Upper lobe of right lung (tissue), 1 donor: ENCODE measurements around the gene RAB3A. TPM values are rescaled to one million over a fixed set of nuclear protein-coding genes. Genes with fewer than 3 reads are reported as not detected.

Experiments used
- ATAC-seq: fragments of 200-7000 bp; cut with Tn5 transposase; one replicate; pipeline ENCODE4 v1.9.1; 2020; ENCODE audit warnings: mild to moderate bottlenecking, moderate library complexity
- DNase-seq: peaks from one replicate; pipeline ENCODE4 v3.0.0-alpha.2; 2020
- H3K27ac ChIP-seq: fragments of 200-600 bp; one replicate; pipeline ENCODE4 v1.8.0; 2022
- H3K27me3 ChIP-seq: fragments of 200-600 bp; one replicate; pipeline ENCODE4 v1.8.0; 2022; ENCODE audit warnings: mild to moderate bottlenecking
- H3K36me3 ChIP-seq: fragments of 200-600 bp; one replicate; pipeline ENCODE4 v1.8.0; 2022
- H3K4me1 ChIP-seq: fragments of 200-600 bp; one replicate; pipeline ENCODE4 v1.8.0; 2022
- H3K4me3 ChIP-seq: fragments of 200-600 bp; one replicate; pipeline ENCODE4 v1.8.0; 2022; ENCODE audit warnings: mild to moderate bottlenecking
- H3K9me3 ChIP-seq: fragments of 200-600 bp; one replicate; pipeline ENCODE4 v1.8.0; 2022
- intact Hi-C: fragments of 100-400 bp; cut with DNase I; formaldehyde crosslinking; loops from one replicate; pipeline ENCODE4 v1.11.0; 2022
- total RNA-seq: library from RNA; stranded (reverse); fragmentation: NEBNext Ultra II Directional; extraction: Animal tissue kit (Norgen Biotek cat#: 25700); gene quantifications from one replicate; pipeline ENCODE4 v1.2.1, GENCODE V29; 2021
- TF ChIP-seq, protein P1 (sequence below): fragments of 200-600 bp; IDR thresholded peaks from one replicate; pipeline ENCODE4 v1.8.0; 2022; ENCODE audit warnings: antibody characterized with exemption
- donor health status: DM: no; HTN: yes; CAD: no; lungs with severe emphysema.

The RAB3A gene
- total RNA-seq, 1 donor from 2014 or later = 1.9 TPM

DNA sequence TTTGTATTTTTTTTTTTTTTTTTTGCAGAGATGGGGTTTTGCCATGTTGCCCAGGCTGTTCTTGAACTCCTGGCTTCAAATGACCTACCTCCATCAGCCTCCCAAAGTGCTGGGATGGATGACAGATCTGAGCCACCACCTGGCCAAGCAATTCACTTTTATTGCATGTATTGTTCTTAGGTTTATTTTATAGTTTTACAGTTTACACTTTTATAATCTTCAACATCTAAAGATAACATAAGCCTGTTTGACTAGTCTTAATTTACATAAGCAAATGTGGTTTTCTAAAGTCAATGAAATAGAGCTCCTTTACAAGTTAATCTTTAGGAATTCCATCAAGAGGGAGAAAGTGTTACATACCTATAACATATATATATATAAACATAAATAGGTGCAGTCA, 20.3 kb downstream of the RAB3A start:
- intact Hi-C loops = no loop called here
- ATAC-seq (no peak), DNase-seq (no peak)
- Histone ChIP-seq H3K27me3 (no peaks in the 10 kb centered on the region), H3K27ac (no peak overlapping the region), H3K9me3 (no peaks in the 10 kb centered on the region), H3K4me3 (no peak overlapping the region), H3K36me3 (no peaks in the 10 kb centered on the region), H3K4me1 (no peaks in the 10 kb centered on the region)
- TF ChIP-seq, protein P1, sequence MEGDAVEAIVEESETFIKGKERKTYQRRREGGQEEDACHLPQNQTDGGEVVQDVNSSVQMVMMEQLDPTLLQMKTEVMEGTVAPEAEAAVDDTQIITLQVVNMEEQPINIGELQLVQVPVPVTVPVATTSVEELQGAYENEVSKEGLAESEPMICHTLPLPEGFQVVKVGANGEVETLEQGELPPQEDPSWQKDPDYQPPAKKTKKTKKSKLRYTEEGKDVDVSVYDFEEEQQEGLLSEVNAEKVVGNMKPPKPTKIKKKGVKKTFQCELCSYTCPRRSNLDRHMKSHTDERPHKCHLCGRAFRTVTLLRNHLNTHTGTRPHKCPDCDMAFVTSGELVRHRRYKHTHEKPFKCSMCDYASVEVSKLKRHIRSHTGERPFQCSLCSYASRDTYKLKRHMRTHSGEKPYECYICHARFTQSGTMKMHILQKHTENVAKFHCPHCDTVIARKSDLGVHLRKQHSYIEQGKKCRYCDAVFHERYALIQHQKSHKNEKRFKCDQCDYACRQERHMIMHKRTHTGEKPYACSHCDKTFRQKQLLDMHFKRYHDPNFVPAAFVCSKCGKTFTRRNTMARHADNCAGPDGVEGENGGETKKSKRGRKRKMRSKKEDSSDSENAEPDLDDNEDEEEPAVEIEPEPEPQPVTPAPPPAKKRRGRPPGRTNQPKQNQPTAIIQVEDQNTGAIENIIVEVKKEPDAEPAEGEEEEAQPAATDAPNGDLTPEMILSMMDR = no peak

DNA sequence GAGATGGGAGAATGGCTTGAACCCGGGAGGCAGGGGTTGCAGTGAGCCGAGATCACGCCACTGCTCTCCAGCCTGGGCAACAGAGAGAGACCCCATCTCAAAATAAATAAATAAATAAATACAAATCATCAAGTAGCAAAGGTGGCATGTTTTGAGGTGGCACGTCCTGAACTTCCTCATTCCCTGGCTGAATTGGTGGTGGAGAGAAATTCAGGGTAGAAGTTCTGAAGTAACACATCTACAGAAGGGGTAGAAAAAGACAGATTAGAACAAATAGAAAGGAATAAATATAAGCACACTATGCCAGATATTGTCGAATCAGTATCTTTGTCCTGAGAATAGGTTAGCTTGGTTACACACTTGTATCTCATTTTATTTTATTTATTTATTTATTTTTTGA, 23.9 kb downstream of the RAB3A start:
- Histone ChIP-seq H3K27ac (no peak overlapping the region), H3K36me3 (peaks cover 13% of the 10 kb centered on the region), H3K4me1 (peaks cover 5% of the 10 kb centered on the region), H3K27me3 (no peaks in the 10 kb centered on the region), H3K9me3 (no peaks in the 10 kb centered on the region), H3K4me3 (no peak overlapping the region)
- ATAC-seq (no peak), DNase-seq (no peak)
- TF ChIP-seq, protein P1 = no peak
- intact Hi-C loops = no loop called here

DNA sequence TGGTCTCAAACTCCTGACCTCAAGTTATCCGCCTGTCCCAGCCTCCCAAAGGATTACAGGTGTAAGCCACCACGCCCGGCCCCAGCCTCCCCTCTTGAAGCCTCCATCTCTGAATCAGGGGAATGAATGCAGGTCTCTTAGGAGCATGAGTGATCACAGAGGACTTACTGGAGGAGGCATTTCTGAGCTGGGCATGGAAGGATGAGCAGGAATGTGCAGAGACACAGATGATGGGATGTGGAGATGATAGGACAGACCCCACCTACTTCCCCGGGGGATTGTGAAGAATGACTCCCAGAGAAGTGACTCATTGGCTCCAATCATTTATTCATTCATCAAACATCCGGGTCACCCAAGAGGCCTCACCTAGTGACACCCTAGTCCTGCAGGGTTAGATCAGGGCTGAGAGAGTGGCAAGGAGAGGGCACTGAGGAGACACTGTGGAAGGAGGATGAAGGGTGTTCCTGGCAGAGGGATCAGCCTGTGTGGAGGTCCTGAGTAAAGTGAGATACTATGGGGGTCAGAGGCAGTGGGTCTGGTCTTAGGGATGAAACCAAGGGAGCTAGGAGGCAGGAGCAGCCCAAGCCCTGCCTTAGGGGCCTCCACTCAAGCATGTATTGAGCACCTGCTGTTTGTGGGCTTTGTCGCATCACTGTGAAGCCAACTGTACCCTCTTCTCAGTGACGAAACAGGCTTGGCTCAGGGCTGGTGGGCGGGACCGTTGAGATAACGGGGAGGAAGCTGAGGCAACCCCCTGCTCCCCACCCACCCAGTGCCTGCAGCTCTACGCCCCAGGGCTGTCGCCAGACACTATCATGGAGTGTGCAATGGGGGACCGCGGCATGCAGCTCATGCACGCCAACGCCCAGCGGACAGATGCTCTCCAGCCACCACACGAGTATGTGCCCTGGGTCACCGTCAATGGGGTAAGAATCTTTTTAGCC, 27.2 kb downstream of the RAB3A start:
- intact Hi-C loops = no loop called here
- peaks cover 13% of the 10 kb centered on the region for H3K36me3 ChIP-seq
- H3K27me3 ChIP-seq = no peaks in the 10 kb centered on the region
- ATAC-seq (no peak), DNase-seq (no peak)
- TF ChIP-seq, protein P1 = no peak
- peak overlapping the region; percentile 77 for H3K4me3 ChIP-seq
- H3K27ac ChIP-seq = no peak overlapping the region
- no peaks in the 10 kb centered on the region for H3K9me3 ChIP-seq
- peaks cover 15% of the 10 kb centered on the region for H3K4me1 ChIP-seq

DNA sequence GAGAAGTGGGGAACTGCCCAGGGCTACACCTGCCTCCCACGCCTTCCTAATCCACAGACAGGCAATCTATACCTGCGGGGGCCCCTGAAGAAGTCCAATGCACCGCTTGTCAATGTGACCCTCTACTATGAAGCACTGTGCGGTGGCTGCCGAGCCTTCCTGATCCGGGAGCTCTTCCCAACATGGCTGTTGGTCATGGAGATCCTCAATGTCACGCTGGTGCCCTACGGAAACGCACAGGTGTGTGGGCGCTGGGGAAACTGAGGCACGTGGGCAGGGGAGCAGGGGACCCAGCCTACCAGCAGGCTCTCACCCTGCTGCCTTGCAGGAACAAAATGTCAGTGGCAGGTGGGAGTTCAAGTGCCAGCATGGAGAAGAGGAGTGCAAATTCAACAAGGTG, 28.9 kb downstream of the RAB3A start:
- Histone ChIP-seq H3K27me3 (no peaks in the 10 kb centered on the region), H3K9me3 (no peaks in the 10 kb centered on the region), H3K27ac (no peak overlapping the region), H3K4me1 (peaks cover 21% of the 10 kb centered on the region), H3K4me3 (peak overlapping the region; percentile 77), H3K36me3 (peaks cover 13% of the 10 kb centered on the region)
- DNase-seq (no peak), ATAC-seq (no peak)
- intact Hi-C loops = no loop called here
- TF ChIP-seq, protein P1 = no peak

DNA sequence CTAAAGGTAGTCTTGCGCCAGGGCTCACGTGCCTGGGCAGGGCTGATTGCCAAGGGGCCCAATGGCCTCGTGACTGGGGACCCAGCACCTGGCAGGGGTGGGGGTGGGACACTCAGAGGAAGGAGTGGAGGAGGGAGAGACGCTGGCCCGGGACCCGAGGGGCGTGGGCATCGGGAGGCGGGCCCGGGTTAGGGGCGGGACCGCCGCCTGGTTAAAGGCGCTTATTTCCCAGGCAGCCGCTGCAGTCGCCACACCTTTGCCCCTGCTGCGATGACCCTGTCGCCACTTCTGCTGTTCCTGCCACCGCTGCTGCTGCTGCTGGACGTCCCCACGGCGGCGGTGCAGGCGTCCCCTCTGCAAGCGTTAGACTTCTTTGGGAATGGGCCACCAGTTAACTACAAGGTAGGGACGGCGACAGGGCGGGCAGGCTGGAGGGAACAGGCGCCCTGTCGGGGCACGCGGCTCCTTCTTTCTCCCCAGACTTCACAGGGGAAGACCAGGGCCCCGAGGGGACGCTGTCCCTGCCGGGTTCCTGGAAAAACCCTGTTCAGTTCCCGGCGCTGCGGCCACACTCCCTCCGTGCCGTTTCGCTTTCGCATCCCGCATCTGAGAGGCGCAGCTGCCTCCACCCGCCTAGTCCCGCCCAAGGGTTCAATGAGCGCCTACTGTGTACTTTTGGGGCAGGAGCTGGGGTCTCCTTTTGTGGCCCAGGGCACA, 30.1 kb downstream of the RAB3A start, which contains the start of gene IFI30:
Gene IFI30, plus strand, starts transcription at position 242 of the 717 bp plus-strand sequence. Its CDS starts 29 bp downstream, at position 271.
- ATAC-seq (peak; percentile 86), DNase-seq (peak; percentile 95)
- Histone ChIP-seq H3K27ac (peak within 1 kb of the TSS; percentile 78), H3K4me1 (peaks cover 21% of the 10 kb centered on the region), H3K4me3 (peak within 1 kb of the TSS; percentile 77), H3K36me3 (peaks cover 18% of the 10 kb centered on the region), H3K27me3 (no peaks in the 10 kb centered on the region), H3K9me3 (no peaks in the 10 kb centered on the region)
- intact Hi-C loops = no loop called here
- TF ChIP-seq, protein P1 = no peak
